ENCODE results near the gene SPAG5.
"Not testable (repeated sequence)": the region's sequence is repeated elsewhere in the genome, so short reads cannot be mapped to it uniquely, and the experiment has no call there.

Gene SPAG5

DNA sequence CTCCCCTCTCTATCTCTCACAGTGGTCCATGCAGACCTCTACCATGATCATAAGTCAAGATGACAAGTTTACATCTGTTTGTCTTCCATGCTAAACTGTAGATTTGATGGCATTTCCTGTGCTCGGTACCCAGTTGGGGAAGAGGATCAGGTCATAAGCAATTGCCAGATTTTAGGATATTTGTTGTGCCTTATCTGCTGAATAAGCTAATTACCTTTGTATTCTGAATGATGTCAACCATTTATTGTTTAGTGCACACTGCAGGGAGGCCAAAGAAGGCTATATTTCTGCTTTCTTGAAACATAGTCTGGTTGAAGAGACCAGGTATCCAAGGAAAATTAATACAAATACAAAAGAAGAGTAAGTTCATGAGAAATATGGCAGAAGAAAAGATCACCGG, 16.3 kb downstream of the SPAG5 start:
- H3K4me1 Mint-ChIP-seq, result no peaks in the 10 kb centered on the region
- no peak overlapping the region for H3K4me3 Mint-ChIP-seq
- no peaks in the 10 kb centered on the region for H3K27me3 Mint-ChIP-seq
- DNase-seq, result no peak
- no peak overlapping the region for H3K27ac Mint-ChIP-seq
- ATAC-seq, result no peak
- H3K9me3 Mint-ChIP-seq, result no peaks in the 10 kb centered on the region

DNA sequence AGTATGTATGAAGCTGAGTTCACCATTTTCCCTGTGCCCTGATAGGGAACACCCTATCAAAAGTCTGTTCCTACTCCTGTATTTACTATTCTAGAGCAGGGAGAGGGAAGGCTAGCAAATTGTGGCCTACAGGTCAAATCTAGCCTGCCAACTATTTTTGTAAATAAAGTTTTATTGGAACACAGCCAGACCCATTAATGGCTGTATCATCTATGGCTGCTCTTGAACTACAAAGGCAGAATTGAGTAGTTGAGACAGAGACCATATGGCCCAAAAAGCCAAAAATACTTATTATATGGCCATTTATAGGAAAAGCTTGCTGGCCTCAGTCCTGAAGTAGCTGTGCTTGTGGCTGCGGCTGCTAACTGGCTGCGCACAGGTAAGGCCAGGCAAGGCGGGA, 17.9 kb downstream of the SPAG5 start:
- Mint-ChIP-seq H3K4me1 (peaks cover 13% of the 10 kb centered on the region), H3K4me3 (no peak overlapping the region)

DNA sequence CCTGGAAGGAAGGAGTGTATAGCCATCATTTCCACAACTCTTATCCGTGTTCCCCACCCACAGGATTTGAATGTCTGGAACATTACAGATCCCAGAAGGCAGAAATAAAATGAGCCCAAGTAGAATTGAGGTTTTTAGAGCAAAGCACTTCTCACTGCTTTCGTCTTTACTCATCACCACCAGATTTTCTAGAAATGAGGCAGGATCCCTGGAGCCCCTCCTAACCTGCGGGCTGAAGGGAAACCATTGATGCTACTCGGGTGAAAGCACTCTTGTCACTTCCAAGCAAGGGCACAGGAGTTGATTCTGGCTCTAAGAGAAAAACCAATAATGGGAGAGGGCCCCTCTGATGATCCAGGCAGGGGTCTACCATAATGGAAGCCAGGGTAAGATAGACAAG, 19.3 kb downstream of the SPAG5 start:
- Mint-ChIP-seq H3K27ac (no peak overlapping the region), H3K4me3 (no peak overlapping the region), H3K9me3 (no peaks in the 10 kb centered on the region), H3K4me1 (peaks cover 27% of the 10 kb centered on the region), H3K27me3 (no peaks in the 10 kb centered on the region)
- DNase-seq, result no peak
- ATAC-seq, result no peak

More for the DNA sequence above, 17.9 kb downstream of the SPAG5 start:
- no peak overlapping the region for H3K27ac Mint-ChIP-seq
- no peak for ATAC-seq
- no peaks in the 10 kb centered on the region for H3K27me3 Mint-ChIP-seq
- no peak for DNase-seq
- no peaks in the 10 kb centered on the region for H3K9me3 Mint-ChIP-seq

DNA sequence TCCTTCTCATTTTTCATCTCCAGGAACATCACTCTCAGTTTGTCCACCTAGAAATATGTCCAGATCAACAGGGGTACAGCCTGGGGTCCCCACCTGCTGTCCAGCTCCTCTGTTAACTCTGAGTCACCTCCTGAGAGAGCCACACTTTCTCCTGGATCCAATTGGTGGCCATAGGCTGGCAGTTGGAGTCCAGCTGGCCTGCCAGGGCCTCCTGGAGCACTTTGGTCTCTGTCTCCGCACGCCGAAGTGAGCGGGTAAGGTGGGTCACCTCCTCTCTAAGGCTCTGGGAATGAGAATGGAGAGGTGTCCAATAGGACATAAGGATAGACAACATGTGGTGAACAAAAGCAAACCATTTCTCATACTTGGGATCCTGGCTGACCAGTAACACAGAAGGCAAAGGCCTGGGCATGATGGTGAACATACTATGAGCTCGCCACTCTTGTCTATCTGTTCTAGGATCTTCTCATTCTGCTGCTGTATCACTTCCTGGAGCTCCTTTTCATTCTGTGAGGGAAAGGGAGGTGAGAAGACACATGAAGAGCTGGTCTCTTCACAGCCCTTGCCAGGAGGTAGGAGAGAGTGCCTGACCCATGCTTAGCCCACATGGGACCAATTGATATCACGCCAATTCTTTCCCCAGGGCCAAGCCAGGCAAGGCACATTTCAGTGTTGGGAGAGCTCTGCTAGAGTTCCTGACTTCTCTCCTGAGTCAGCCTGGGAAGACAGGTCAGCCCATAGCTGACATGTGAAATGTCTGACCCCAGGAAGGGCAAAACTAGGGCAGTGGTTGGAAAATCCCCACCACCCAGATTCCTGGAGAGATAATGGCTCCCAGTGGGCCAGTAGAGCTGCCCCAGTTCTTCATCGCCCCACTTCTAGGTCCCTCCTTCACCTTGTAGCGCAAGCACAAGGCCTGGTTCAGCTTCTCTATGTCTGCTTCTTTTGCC, 20.3 kb downstream of the SPAG5 start:
- Mint-ChIP-seq H3K27ac (peak overlapping the region in 1 of 2 donors; percentile 4), H3K27me3 (no peaks in the 10 kb centered on the region), H3K4me3 (no peak overlapping the region), H3K9me3 (no peaks in the 10 kb centered on the region), H3K4me1 (peaks cover 37% of the 10 kb centered on the region)
- ATAC-seq (no peak), DNase-seq (no peak)

DNA sequence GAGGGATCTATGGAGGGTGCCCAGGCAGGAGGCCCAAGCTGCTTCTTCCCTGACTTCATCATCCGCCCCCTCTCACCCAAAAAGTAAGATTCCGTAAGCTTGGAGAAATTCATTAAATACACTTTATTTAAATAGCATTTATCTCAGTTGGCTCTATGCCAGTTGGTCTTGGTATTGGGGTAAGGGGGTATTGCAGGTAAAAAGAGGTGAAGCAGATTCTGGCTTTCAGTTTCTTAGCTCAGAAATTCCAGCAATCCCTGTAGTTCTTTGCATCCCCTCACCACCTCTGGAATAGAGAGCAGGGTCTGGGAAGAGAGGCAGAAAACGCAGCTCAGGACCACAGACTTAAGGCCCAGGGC, 21.4 kb downstream of the SPAG5 start:
- Mint-ChIP-seq H3K9me3 (no peaks in the 10 kb centered on the region), H3K4me1 (peaks cover 45% of the 10 kb centered on the region), H3K27ac (no peak overlapping the region), H3K27me3 (no peaks in the 10 kb centered on the region), H3K4me3 (no peak overlapping the region)
- DNase-seq (no peak), ATAC-seq (no peak)

DNA sequence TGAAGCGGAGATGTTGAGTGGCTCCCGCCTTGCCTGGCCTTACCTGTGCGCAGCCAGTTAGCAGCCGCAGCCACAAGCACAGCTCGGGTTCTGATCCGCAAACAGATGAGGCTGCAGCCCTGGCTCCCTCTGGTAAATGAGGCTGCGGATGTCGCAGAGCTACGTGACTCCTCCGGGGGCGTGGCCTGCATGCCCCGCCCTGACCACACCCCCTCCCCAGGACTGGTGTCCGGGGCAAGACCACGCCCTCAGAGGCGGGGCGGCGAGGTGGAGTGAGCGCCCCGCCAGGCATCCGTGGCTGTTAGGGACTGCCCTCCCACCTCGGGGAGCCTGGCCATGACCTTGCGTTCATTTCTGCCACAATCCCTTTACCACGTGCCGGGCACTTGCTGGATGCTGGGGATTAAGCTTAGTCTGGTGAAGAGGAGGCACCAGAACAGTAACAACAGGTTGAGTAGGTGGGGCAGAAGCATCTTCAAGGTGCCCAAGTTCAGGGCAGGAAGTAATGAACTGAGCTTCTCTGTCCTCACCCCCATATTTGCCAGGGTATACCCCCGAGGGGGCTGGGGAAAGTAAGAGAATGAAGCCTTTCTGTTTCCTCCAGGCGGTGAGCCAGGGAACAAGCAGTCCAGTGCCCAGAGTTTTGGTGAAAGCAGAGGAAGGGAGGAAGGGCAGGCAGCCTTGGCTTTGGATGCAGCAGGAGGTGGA, 21.9 kb downstream of the SPAG5 start, which contains the start of gene ALDOC:
Gene ALDOC, minus strand, starts transcription at position 138 of the 708 bp plus-strand sequence. CDS start 1,363 bp downstream, outside the sequence.
- Mint-ChIP-seq H3K27ac (peak within 1 kb of the TSS; percentile 60 to 83), H3K4me1 (peaks cover 50% of the 10 kb centered on the region), H3K9me3 (no peaks in the 10 kb centered on the region), H3K4me3 (peak within 1 kb of the TSS; percentile 79 to 89), H3K27me3 (no peaks in the 10 kb centered on the region)
- peak; percentile 95 for ATAC-seq
- peak; percentile 96 to 97 for DNase-seq

DNA sequence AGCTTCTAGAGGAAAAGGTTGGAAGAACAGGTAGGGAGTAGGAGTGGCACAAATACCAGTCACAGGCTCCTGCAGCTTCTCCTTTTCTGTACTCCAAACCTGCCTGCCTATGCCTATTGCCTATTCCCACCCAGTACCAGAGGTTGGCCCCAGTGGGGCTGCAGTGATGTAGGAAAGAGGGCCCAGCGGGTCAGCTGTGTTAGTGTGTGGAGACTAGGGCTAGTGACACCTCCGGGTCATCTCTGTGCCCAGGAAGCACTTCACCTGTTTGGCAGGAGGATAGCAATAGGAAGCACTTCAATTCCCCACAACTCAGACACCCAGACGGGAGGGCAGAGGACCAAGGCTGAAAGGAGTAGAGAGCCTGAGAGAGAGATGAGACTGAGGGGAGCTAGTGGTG, 22.8 kb downstream of the SPAG5 start:
- H3K9me3 Mint-ChIP-seq, DNase-seq, ATAC-seq, H3K27me3 Mint-ChIP-seq: not testable (repeated sequence)
- Mint-ChIP-seq H3K27ac (peak overlapping the region in 1 of 2 donors; percentile 83), H3K4me1 (peaks cover 51% of the 10 kb centered on the region), H3K4me3 (peak overlapping the region; percentile 79 to 89)

DNA sequence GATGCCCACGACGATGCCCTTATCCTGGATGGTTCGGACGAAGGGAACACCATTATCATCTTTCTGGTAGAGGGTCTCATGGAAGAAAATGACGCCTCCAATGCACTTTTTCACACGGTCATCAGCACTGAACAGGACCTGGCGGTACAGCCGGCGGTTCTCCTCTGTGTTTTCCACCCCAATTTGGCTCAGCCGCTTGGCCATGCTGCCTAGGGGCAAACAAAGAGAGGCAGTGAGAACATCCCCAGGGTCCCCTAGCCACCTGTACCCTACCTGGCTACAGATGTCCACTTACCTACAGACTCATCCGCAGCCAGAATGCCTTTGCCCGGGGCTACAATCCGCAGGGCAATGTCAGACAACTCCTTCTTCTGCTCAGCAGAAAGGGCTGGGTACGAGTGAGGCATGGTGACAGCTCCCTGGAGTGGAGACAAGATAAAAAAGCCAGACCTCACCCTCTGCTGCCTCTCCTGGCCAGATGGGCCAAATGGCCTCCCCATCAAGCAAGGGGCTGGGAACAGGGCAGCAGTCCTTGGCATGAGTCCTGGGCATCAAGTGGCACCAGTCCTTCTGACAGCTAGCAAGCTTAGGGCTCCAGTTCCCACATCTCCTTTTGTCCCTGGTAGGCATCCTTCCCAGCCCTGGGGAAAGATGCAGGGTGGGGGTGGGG, 23.6 kb downstream of the SPAG5 start:
- no peak for DNase-seq
- H3K27me3 Mint-ChIP-seq, result no peaks in the 10 kb centered on the region
- no peak for ATAC-seq
- no peaks in the 10 kb centered on the region for H3K9me3 Mint-ChIP-seq
- no peak overlapping the region for H3K27ac Mint-ChIP-seq
- H3K4me3 Mint-ChIP-seq, result no peak overlapping the region
- H3K4me1 Mint-ChIP-seq, result peaks cover 56% of the 10 kb centered on the region

DNA sequence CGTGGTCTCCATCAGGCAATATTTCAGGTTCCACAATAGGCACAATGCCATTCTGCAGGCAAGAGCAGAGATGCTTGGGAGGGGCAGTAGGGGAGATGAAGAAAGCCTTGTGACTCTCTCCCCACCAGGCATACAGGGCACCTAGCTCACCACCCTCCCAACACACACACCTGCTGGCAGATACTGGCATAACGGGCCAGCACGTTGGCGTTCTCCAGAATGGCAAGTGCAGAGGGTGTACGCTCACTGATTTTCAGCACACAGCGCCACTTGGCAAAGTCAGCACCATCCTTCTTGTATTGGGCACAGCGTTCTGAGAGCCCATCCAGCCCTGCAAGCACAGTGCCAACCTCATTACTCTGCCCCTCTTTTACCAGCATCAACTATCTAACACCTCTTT, 24.3 kb downstream of the SPAG5 start:
- Mint-ChIP-seq H3K4me1 (peaks cover 64% of the 10 kb centered on the region), H3K27ac (no peak overlapping the region), H3K4me3 (no peak overlapping the region), H3K27me3 (no peaks in the 10 kb centered on the region), H3K9me3 (no peaks in the 10 kb centered on the region)
- DNase-seq (no peak), ATAC-seq (no peak)

DNA sequence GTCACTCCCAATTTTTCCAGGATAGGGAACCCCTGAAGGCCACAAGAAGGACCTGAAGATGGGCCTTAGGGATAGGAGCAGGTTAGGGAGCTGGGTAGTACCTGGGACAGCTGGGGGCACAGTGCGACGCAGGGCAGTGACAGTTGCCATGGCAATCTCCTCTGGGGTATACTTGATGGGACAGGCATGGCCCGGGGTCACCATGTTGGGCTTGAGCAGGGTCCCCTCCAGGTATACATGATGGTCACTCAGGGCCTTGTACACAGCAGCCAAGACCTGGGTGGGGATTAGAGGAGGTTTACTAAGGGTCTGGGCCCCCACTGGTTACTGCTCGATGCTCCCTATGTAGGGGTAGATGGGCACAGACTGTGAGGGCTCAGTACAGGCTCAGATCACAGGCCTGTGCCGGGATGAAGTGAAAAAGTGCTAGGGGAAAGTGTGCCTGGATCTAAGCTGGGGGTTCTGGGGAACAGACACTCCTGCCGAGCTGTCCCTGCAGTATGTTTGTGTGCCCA, 24.8 kb downstream of the SPAG5 start:
- H3K4me1 Mint-ChIP-seq, result peaks cover 66% of the 10 kb centered on the region
- DNase-seq (no peak), ATAC-seq (no peak)
- H3K27ac Mint-ChIP-seq, result peak overlapping the region in 1 of 2 donors; percentile 22
- H3K27me3 Mint-ChIP-seq, result no peaks in the 10 kb centered on the region
- no peak overlapping the region for H3K4me3 Mint-ChIP-seq
- H3K9me3 Mint-ChIP-seq, result no peaks in the 10 kb centered on the region

DNA sequence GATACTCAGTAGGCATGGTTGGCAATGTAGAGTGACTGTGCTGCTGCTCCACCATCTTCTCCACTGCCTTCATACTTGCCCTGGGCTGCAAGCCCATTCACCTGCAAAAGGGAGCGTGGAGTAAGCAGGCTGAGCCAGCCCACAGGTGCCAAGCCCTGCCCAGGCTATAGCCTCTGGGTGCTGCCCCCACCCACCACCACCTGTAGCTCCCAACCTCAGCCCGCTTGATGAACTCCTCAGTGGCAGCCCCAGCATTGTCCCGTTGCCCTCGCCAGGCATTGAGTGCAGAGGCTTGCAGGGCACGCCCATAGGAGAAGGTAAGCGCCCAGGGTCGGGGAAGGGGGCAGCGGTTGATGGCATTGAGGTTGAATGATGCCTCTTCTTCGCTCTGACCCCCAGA, 25.3 kb downstream of the SPAG5 start:
- Mint-ChIP-seq H3K27ac (no peak overlapping the region), H3K9me3 (no peaks in the 10 kb centered on the region), H3K4me1 (peaks cover 70% of the 10 kb centered on the region), H3K4me3 (no peak overlapping the region), H3K27me3 (no peaks in the 10 kb centered on the region)
- no peak for ATAC-seq
- DNase-seq, result no peak

DNA sequence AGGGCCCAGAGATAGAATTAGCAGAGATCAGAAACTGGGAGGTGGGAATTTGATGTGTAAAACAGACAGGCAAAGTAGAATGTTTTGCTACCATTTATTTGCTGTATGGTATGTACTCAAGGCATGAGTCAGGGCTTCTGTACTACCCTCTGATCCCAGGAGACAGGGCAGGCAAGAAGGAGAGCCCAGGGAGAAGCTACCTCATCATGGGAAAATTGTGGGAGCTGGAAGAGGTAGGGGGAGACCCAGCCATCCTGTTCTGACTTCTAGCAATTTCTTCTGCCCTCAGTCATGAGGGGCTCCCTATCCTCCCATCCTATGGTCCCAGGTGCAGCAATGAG, 25.8 kb downstream of the SPAG5 start:
- H3K4me3 Mint-ChIP-seq, result no peak overlapping the region
- H3K9me3 Mint-ChIP-seq, result no peaks in the 10 kb centered on the region
- no peak for DNase-seq
- peaks cover 75% of the 10 kb centered on the region for H3K4me1 Mint-ChIP-seq
- H3K27me3 Mint-ChIP-seq, result no peaks in the 10 kb centered on the region
- no peak overlapping the region for H3K27ac Mint-ChIP-seq
- ATAC-seq, result no peak

DNA sequence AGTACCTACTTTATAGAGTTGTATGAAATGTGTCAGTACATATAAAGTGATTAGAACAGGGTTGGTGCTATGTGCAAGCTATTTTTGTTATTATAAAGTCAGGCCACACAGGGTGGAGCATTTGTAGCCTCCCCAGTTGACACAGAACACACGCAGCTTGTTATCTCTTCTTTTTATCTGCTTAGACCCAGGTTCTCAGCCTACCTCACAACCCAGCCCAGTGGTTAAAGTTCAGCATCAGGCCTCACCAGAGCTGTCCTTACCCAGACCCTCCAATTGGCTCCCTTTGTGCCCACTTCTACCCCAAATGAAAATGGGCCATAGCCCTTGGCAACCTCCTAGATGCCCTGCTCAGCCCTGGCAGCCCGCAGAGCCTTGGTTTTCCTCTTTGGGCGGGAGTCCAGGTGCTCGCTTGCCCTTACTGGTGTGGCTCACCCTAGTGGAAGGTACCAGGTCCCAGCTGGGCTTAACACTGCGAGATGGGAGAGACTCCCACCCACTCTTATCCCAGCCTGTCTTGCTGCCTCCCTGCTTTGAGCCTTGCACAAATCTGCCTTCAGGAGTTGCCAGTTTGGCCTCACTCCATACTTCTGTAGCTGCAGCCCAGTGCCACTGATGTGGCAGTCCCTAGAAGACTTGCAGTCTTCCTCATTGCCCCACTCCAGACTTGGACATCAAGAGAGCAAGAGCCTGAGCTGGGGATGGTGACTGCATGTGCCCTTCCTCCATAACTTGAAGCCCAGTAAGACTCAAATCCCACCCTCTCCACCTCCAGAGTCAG, 26.4 kb downstream of the SPAG5 start:
- Mint-ChIP-seq H3K27ac (peak overlapping the region in 1 of 2 donors; percentile 50), H3K4me3 (peak overlapping the region; percentile 95 to 96), H3K4me1 (peaks cover 80% of the 10 kb centered on the region), H3K27me3 (no peaks in the 10 kb centered on the region), H3K9me3 (no peaks in the 10 kb centered on the region)
- DNase-seq (no peak), ATAC-seq (no peak)

DNA sequence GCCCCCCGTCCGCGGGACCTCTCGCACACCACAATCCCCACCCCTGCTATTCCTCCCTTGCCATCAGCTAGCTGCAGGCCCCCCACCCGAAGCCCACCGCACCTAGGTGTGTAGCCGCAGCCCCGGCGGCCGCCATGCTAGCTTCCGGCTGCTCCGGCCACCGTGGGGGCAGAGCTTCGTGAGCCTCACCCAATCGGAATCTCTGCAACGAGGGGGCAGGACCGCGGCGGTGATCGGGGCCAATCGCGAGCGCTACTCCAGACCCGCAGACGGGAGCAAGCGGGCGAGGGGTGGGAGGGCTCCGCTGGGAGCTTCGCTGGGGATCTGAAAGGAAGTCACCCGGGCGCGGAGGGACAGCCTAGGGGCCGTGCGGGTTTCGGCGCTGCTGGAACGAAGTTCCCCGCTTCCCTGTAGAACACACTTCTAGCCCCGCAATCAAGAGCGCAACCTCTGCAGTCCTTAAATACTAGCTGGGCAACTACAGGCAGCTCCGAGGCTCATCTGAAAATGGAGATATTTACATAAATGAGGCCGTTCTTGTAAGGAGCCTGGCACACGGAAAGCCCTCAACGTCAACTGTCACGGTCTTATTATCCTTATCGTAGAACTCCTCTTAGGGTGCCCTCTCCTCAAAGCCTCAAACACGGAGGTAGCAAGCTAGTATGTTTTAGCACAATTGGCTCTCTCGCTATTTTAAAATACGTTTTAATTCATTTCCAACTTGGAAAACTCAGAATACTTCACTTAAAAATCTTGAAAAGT, 27.3 kb downstream of the SPAG5 start, which contains the start of gene PIGS:
Gene PIGS, minus strand, starts transcription at position 164 of the 762 bp plus-strand sequence. Its CDS starts 28 bp downstream, at position 136.
- H3K27ac Mint-ChIP-seq, result peak within 1 kb of the TSS; percentile 94 to 97
- ATAC-seq, result peak; percentile 99
- H3K27me3 Mint-ChIP-seq, result no peaks in the 10 kb centered on the region
- peaks cover 79% of the 10 kb centered on the region for H3K4me1 Mint-ChIP-seq
- no peaks in the 10 kb centered on the region for H3K9me3 Mint-ChIP-seq
- peak within 1 kb of the TSS; percentile 95 to 96 for H3K4me3 Mint-ChIP-seq
- peak; percentile 90 to 92 for DNase-seq

Data from stimulated activated naive CD8-positive, alpha-beta T cell treated with anti-CD3 and anti-CD28 coated beads, Interleukin-15, amount 100 ng/mL, for 72 hours (primary cell).